Motor neuron (in vitro differentiated cells): ENCODE measurements around the gene TMEM178B. TPM values are rescaled to one million over a fixed set of nuclear protein-coding genes. Genes with fewer than 3 reads are reported as not detected.

Experiments used
- ATAC-seq, 8 experiments: fragments of 200-7000 bp; cut with Tn5 transposase; replicated peaks in 6 of 8; 2 replicates each; pipeline ENCODE4 v1.8.0; 2021; ENCODE audit warnings: mild to moderate bottlenecking in 8 of 8, moderate library complexity in 8 of 8
- H3K27ac ChIP-seq, 2 donors: fragments of 250-450 bp; sonication (Bioruptor Pico); 2 replicates each; pipeline ENCODE4 v1.9.0; 2021; ENCODE audit warnings: antibody characterized with exemption in 2 of 2, mild to moderate bottlenecking in 2 of 2, moderate library complexity in 1 of 2
- H3K4me1 ChIP-seq, 2 donors: fragments of 250-450 bp; sonication (Bioruptor Pico); replicated peaks in 1 of 2; 2 replicates each; pipeline ENCODE4 v1.6.1; 2021; ENCODE audit warnings: antibody characterized with exemption in 2 of 2, mild to moderate bottlenecking in 2 of 2, moderate library complexity in 1 of 2
- H3K4me3 ChIP-seq, 5 donors: fragments of 250-450 bp; sonication (Bioruptor Pico); 2 replicates each; pipeline ENCODE4 v1.9.0; 2021; ENCODE audit warnings: antibody characterized with exemption in 5 of 5, mild to moderate bottlenecking in 5 of 5, moderate library complexity in 4 of 5
- WGBS, 10 experiments: fragments of 450-650 bp; shearing (Covaris generic); methylation state at CpG; one replicate each; pipeline ENCODE4 v1.0.0; 2022; 5-methylcytosine and 5-hydroxymethylcytosine counted together
- in situ Hi-C, 9 experiments: fragments of 400-800 bp; cut with MboI; loops; one replicate each; pipeline ENCODE4 v1.15.0; 2021; ENCODE audit warnings: low sequenced_read_pairs in 9 of 9, low pct_unique_long_range_greater_than_20kb in 2 of 9; ENCODE audit not compliant: unreplicated experiment in 9 of 9
- total RNA-seq, 8 experiments: library from RNA; unstranded; fragments of 300-600 nt; gene quantifications; 2 replicates each; pipeline versions ENCODE4 v1.2.3 to v1.2.4, GENCODE V29; 2022

The TMEM178B gene
- total RNA-seq, 8 experiments from 2014 or later = 0.56 to 29.8 (median 17.1) TPM

GRCh38 chr7:141354251-141354650 lies 280.4 kb downstream of the TMEM178B start:
- ATAC-seq = no peak
- Histone ChIP-seq H3K4me3 (no peak overlapping the region), H3K4me1 (peaks cover 17 to 32% of the 10 kb centered on the region in 2 donors), H3K27ac (no peak overlapping the region)
- WGBS, 10 experiments = 0 to 86% (median 0%) methylated on average over 1 of the region's 1 CpG; no CpG with 5 or more reads in 5 of the 10 experiments
- in situ Hi-C loops = no loop called here

GRCh38 chr7:141355032-141355431 lies 281.2 kb downstream of the TMEM178B start:
- WGBS, 10 experiments = 0 to 67% (median 17%) methylated on average over 1 of the region's 1 CpG; no CpG with 5 or more reads in 3 of the 10 experiments
- in situ Hi-C loops = no loop called here
- H3K4me3 ChIP-seq = no peak overlapping the region
- H3K27ac ChIP-seq = peak overlapping the region in 1 of 2 donors; percentile 22
- peak in 6 of 8 experiments; percentile 44 to 73 (median 52) for ATAC-seq
- H3K4me1 ChIP-seq = peaks cover 17 to 28% of the 10 kb centered on the region in 2 donors

- Histone ChIP-seq H3K4me1 (peaks cover 28 to 36% of the 10 kb centered on the region in 2 donors), H3K27ac (no peak overlapping the region), H3K4me3 (no peak overlapping the region)
- WGBS, 10 experiments = 0 to 100% (median 73%) methylated on average over 1 to 3 of the region's 3 CpGs; no CpG with 5 or more reads in 1 of the 10 experiments
- in situ Hi-C loops = no loop called here
- peak in 2 of 8 experiments; percentile 61 to 70 for ATAC-seq
Observed at GRCh38 chr7:141356161-141356560, 282.3 kb downstream of the TMEM178B start.

GRCh38 chr7:141358386-141358785 lies 284.5 kb downstream of the TMEM178B start:
- Histone ChIP-seq H3K4me1 (peaks cover 37 to 47% of the 10 kb centered on the region in 2 donors), H3K4me3 (no peak overlapping the region), H3K27ac (no peak overlapping the region)
- in situ Hi-C loops = no loop called here
- ATAC-seq = no peak
- WGBS, 10 experiments = 0 to 100% (median 76%) methylated on average over 1 of the region's 1 CpG

GRCh38 chr7:141359262-141359661 lies 285.4 kb downstream of the TMEM178B start:
- 0 to 100% (median 82%) methylated on average over 1 to 3 of the region's 3 CpGs; no CpG with 5 or more reads in 1 of the 10 experiments for WGBS, 10 experiments

GRCh38 chr7:141359740-141360415 lies 286.0 kb downstream of the TMEM178B start:
- WGBS, 10 experiments = 0 to 100% (median 86%) methylated on average over 1 to 5 of the region's 5 CpGs; no CpG with 5 or more reads in 1 of the 10 experiments
- in situ Hi-C loops = no loop called here
- peak in 5 of 8 experiments; percentile 35 to 65 (median 57) for ATAC-seq
- peaks cover 32 to 37% of the 10 kb centered on the region in 2 donors for H3K4me1 ChIP-seq
- H3K27ac ChIP-seq = no peak overlapping the region
- no peak overlapping the region for H3K4me3 ChIP-seq

More at GRCh38 chr7:141359262-141359661, 285.4 kb downstream of the TMEM178B start:
- peaks cover 37 to 41% of the 10 kb centered on the region in 2 donors for H3K4me1 ChIP-seq
- H3K4me3 ChIP-seq = no peak overlapping the region
- no peak for ATAC-seq
- H3K27ac ChIP-seq = no peak overlapping the region
- in situ Hi-C loops = no loop called here

GRCh38 chr7:141360416-141360760 lies 286.5 kb downstream of the TMEM178B start:
- no peak overlapping the region for H3K27ac ChIP-seq
- ATAC-seq = peak in 5 of 8 experiments; percentile 30 to 71 (median 56)
- WGBS, 10 experiments = 33 to 100% (median 90%) methylated on average over 1 to 3 of the region's 3 CpGs; no CpG with 5 or more reads in 1 of the 10 experiments
- peaks cover 27 to 34% of the 10 kb centered on the region in 2 donors for H3K4me1 ChIP-seq
- in situ Hi-C loops = no loop called here
- H3K4me3 ChIP-seq = no peak overlapping the region

GRCh38 chr7:141360803-141361202 lies 286.9 kb downstream of the TMEM178B start:
- Histone ChIP-seq H3K27ac (no peak overlapping the region), H3K4me1 (peaks cover 30 to 38% of the 10 kb centered on the region in 2 donors), H3K4me3 (no peak overlapping the region)
- peak in 5 of 8 experiments; percentile 50 to 65 (median 58) for ATAC-seq
- in situ Hi-C loops = no loop called here
- 0 to 100% (median 60%) methylated on average over 1 of the region's 1 CpG; no CpG with 5 or more reads in 3 of the 10 experiments for WGBS, 10 experiments

GRCh38 chr7:141361479-141361878 lies 287.6 kb downstream of the TMEM178B start:
- Histone ChIP-seq H3K4me3 (no peak overlapping the region), H3K4me1 (peaks cover 37 to 45% of the 10 kb centered on the region in 2 donors), H3K27ac (no peak overlapping the region)
- peak in 1 of 8 experiments; percentile 18 for ATAC-seq
- 0 to 94% (median 50%) methylated on average over 1 to 2 of the region's 2 CpGs; no CpG with 5 or more reads in 3 of the 10 experiments for WGBS, 10 experiments
- in situ Hi-C loops = no loop called here

GRCh38 chr7:141361960-141362359 lies 288.1 kb downstream of the TMEM178B start:
- 0 to 83% (median 75%) methylated on average over 1 to 4 of the region's 4 CpGs; no CpG with 5 or more reads in 1 of the 10 experiments for WGBS, 10 experiments
- in situ Hi-C loops = no loop called here
- Histone ChIP-seq H3K4me1 (peaks cover 41 to 50% of the 10 kb centered on the region in 2 donors), H3K27ac (no peak overlapping the region), H3K4me3 (no peak overlapping the region)
- no peak for ATAC-seq

- Histone ChIP-seq H3K4me3 (no peak overlapping the region), H3K4me1 (peaks cover 50 to 58% of the 10 kb centered on the region in 2 donors), H3K27ac (no peak overlapping the region)
- in situ Hi-C loops = no loop called here
- 28 to 94% (median 84%) methylated on average over 4 to 12 of the region's 13 CpGs; no CpG with 5 or more reads in 2 of the 10 experiments for WGBS, 10 experiments
- ATAC-seq = peak in 2 of 8 experiments; percentile 72 to 76
Observed at GRCh38 chr7:141362580-141363435, 288.9 kb downstream of the TMEM178B start.

GRCh38 chr7:141363748-141364147 lies 289.9 kb downstream of the TMEM178B start:
- ATAC-seq = no peak
- in situ Hi-C loops = no loop called here
- 56 to 100% (median 86%) methylated on average over 1 to 2 of the region's 2 CpGs; no CpG with 5 or more reads in 1 of the 10 experiments for WGBS, 10 experiments

More at GRCh38 chr7:141363748-141364147, 289.9 kb downstream of the TMEM178B start:
- Histone ChIP-seq H3K4me1 (peaks cover 56 to 60% of the 10 kb centered on the region in 2 donors), H3K4me3 (no peak overlapping the region), H3K27ac (no peak overlapping the region)
